Nephron progenitor cell (in vitro differentiated cells): ENCODE results near the gene EIPR1.

Experiments used
- DNase-seq: peaks from one replicate; pipeline ENCODE4 v3.0.0; 2021
- H3K27ac Mint-ChIP-seq: 2 replicates; pipeline ENCODE4 v1.8.0; 2021; ENCODE audit warnings: mild to moderate bottlenecking, moderate library complexity, mixed read lengths
- H3K27me3 Mint-ChIP-seq: 2 replicates; pipeline ENCODE4 v1.8.0; 2021; ENCODE audit warnings: mild to moderate bottlenecking, low read depth, mixed read lengths; ENCODE audit not compliant: poor library complexity
- H3K36me3 Mint-ChIP-seq: 2 replicates; pipeline ENCODE4 v1.8.0; 2021; ENCODE audit warnings: low read depth, mixed read lengths
- H3K4me1 Mint-ChIP-seq: 2 replicates; pipeline ENCODE4 v1.8.0; 2021; ENCODE audit warnings: mixed read lengths
- H3K4me3 Mint-ChIP-seq: 2 replicates; pipeline ENCODE4 v1.8.0; 2021; ENCODE audit warnings: mild to moderate bottlenecking, moderate library complexity, mixed read lengths
- H3K9me3 Mint-ChIP-seq: 2 replicates; pipeline ENCODE4 v1.8.0; 2021; ENCODE audit warnings: mild to moderate bottlenecking, moderate library complexity, mixed read lengths
- TF ChIP-seq, protein P1 (sequence below): fragments of 200-600 bp; sonication (generic); IDR thresholded peaks from 2 replicates; pipeline ENCODE4 v1.5.0; 2021; ENCODE audit warnings: antibody characterized with exemption

The EIPR1 gene

DNA sequence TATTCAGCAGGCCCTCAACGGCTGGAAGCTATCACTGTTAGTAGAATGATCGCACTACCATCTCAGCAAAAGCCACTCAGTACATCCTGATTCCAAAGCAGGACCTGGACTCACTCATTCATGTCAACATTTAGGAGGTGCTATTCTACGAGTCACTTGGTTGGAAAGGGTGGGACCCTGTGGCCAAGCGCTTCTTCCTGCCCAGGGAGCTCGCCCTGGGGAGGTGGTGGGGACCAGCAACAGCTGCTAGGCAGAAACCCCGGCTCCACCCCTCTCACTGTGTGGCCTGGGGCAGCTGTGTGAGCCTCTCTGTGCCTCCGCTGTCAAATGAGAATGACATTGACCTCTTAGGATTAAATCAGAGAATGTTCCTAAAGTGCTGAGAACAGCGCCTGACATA lies 231.4 kb downstream of the EIPR1 start:
- TF ChIP-seq, protein P1, sequence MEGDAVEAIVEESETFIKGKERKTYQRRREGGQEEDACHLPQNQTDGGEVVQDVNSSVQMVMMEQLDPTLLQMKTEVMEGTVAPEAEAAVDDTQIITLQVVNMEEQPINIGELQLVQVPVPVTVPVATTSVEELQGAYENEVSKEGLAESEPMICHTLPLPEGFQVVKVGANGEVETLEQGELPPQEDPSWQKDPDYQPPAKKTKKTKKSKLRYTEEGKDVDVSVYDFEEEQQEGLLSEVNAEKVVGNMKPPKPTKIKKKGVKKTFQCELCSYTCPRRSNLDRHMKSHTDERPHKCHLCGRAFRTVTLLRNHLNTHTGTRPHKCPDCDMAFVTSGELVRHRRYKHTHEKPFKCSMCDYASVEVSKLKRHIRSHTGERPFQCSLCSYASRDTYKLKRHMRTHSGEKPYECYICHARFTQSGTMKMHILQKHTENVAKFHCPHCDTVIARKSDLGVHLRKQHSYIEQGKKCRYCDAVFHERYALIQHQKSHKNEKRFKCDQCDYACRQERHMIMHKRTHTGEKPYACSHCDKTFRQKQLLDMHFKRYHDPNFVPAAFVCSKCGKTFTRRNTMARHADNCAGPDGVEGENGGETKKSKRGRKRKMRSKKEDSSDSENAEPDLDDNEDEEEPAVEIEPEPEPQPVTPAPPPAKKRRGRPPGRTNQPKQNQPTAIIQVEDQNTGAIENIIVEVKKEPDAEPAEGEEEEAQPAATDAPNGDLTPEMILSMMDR: no peak
- Mint-ChIP-seq H3K4me1 (peaks cover 57% of the 10 kb centered on the region), H3K36me3 (peaks cover 14% of the 10 kb centered on the region), H3K4me3 (no peak overlapping the region), H3K27ac (peak overlapping the region; percentile 83), H3K9me3 (peaks cover 11% of the 10 kb centered on the region), H3K27me3 (peaks cover 3% of the 10 kb centered on the region)
- no peak for DNase-seq

GRCh38 chr2:3145471-3146021 lies 232.1 kb downstream of the EIPR1 start:
- H3K9me3 Mint-ChIP-seq: peaks cover 5% of the 10 kb centered on the region
- no peak overlapping the region for H3K4me3 Mint-ChIP-seq
- peak overlapping the region; percentile 99 for H3K27ac Mint-ChIP-seq
- TF ChIP-seq, protein P1: no peak
- H3K27me3 Mint-ChIP-seq: peaks cover 3% of the 10 kb centered on the region
- H3K4me1 Mint-ChIP-seq: peaks cover 57% of the 10 kb centered on the region
- peaks cover 8% of the 10 kb centered on the region for H3K36me3 Mint-ChIP-seq
- no peak for DNase-seq

DNA sequence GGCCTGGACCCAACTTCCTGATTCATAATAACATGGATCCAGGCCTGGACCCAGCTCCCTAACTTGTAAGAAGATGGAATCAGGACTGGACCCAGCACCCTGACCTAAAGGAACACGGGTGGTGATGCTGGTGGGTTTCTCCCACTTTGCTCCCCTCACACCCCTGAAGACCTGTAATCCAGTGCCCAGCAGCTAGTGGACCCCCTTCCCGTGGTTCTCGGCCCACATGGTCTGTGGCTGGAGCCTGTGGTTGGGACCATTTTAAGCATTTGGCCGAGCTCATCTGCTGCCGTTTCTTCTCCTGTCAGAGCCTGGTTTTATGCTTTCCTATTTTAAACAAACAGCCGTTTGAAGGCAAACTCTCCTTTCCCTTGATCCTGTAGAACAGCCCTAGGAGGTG lies 232.8 kb downstream of the EIPR1 start:
- peak overlapping the region; percentile 21 for H3K4me3 Mint-ChIP-seq

GRCh38 chr2:3143602-3144001 lies 234.0 kb downstream of the EIPR1 start:
- H3K27me3 Mint-ChIP-seq: peaks cover 3% of the 10 kb centered on the region
- no peak for DNase-seq

More for the DNA sequence above, 232.8 kb downstream of the EIPR1 start:
- Mint-ChIP-seq H3K27me3 (peaks cover 3% of the 10 kb centered on the region), H3K9me3 (peaks cover 1% of the 10 kb centered on the region), H3K36me3 (peaks cover 2% of the 10 kb centered on the region), H3K27ac (peak overlapping the region; percentile 99), H3K4me1 (peaks cover 57% of the 10 kb centered on the region)
- TF ChIP-seq, protein P1: no peak
- DNase-seq: no peak

GRCh38 chr2:3142961-3143571 lies 234.6 kb downstream of the EIPR1 start:
- Mint-ChIP-seq H3K27me3 (peaks cover 3% of the 10 kb centered on the region), H3K27ac (no peak overlapping the region)
- no peak for DNase-seq

More at GRCh38 chr2:3143602-3144001, 234.0 kb downstream of the EIPR1 start:
- Mint-ChIP-seq H3K4me3 (no peak overlapping the region), H3K27ac (peak overlapping the region; percentile 33), H3K9me3 (no peaks in the 10 kb centered on the region), H3K4me1 (peaks cover 57% of the 10 kb centered on the region), H3K36me3 (no peaks in the 10 kb centered on the region)
- TF ChIP-seq, protein P1: no peak

More at GRCh38 chr2:3142961-3143571, 234.6 kb downstream of the EIPR1 start:
- TF ChIP-seq, protein P1: no peak
- Mint-ChIP-seq H3K4me1 (peaks cover 51% of the 10 kb centered on the region), H3K4me3 (no peak overlapping the region), H3K9me3 (no peaks in the 10 kb centered on the region), H3K36me3 (no peaks in the 10 kb centered on the region)
